AG09319 (cell line): ENCODE results near the gene SUMF1.
"Not testable (repeated sequence)": the region's sequence is repeated elsewhere in the genome, so short reads cannot be mapped to it uniquely, and the experiment has no call there.

Experiments
- DNase-seq: peaks from one replicate; pipeline ENCODE4 v3.0.0-alpha.2; 2010; ENCODE audit warnings: low read depth; ENCODE audit errors: extremely low read depth
- CTCF ChIP-seq: IDR thresholded peaks from 2 replicates; pipeline ENCODE4 v1.5.1; 2011; ENCODE audit warnings: low read depth, mild to moderate bottlenecking, inconsistent platforms, low read length, moderate library complexity

The SUMF1 gene

DNA sequence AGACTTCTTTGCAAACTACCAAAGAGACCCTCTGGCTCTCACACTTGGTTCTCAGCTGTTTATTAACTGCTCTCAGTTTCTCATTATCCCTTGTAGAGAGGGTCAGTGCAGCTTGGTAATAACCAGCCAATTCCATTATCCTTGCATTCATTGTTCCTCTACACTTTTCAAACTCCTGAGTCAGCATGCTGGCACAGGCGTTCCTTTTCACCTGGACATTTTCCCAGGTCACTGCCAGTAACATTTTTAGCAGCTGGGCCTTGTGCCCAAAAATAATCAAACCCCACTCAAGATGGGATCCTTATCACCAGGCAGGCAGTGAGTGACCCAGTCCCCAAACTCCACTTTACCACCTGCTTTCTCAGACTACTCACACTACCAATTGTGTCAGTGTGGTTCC, 4.8 kb upstream of the SUMF1 start:
- TF ChIP-seq CTCF, result no peak
- no peak for DNase-seq

- no peak for TF ChIP-seq CTCF
- no peak for DNase-seq
These were observed 426 bp upstream of the SUMF1 start for GRCh38 chr3:4467522-4467867.

- TF ChIP-seq CTCF, result no peak
- no peak for DNase-seq
These were observed 2.5 kb downstream of the SUMF1 start for GRCh38 chr3:4464576-4464975.

DNA sequence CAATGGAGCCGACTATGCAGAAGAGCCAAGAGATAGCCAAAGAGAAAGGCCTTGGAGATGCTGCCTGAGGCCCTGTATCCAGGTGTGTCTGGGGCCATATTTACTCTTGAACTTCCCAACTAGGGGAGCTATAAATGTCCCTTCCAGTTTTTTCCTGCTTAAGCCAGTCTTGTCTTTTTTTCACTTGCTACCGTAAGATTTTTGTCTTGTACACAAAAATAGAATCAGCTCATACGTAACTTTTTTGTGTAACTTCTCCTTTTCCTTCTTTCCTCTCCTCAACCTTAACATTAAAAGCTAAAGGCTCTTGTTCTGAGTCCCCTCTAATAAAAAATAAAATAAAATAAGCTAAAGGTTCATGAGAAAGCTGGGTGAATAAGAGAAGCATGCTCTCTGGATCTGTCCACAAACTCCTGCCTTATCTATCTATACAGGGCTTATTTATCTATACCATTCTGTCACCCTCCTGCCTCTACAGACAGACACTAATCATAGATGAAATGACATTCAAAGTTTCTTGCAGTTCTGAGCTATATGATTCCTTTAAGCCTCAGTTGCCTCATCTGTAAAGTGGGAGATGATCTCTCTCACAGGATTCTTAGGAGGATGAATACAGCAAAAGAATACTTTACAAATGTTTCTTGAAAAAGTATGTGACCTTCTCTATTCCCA, 4.6 kb downstream of the SUMF1 start:
- no peak for DNase-seq
- no peak for TF ChIP-seq CTCF

GRCh38 chr3:4461468-4462090, 5.5 kb downstream of the SUMF1 start:
- no peak for TF ChIP-seq CTCF
- no peak for DNase-seq

DNA sequence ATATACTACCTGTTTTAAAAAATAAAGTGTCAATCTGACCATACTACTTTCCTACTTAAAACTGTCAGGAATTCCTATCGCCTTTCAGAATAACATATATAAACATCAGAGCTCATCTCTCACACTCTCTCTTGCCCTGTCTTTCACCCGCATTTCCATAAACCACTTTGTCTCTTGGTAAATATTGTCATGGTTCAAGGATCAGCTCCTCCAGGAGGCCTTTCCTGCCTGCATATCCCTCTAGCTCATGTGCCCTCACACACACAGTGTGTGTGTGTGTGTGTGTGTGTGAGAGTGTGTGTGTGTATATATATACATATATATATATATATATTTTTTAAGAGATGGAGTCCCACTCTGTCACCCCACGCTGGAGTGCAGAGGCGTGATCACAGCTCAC, 6.7 kb downstream of the SUMF1 start:
- TF ChIP-seq CTCF, result no peak
- no peak for DNase-seq

- TF ChIP-seq CTCF, result no peak
- DNase-seq, result no peak
These were observed 8.1 kb downstream of the SUMF1 start for GRCh38 chr3:4458961-4459360.

DNA sequence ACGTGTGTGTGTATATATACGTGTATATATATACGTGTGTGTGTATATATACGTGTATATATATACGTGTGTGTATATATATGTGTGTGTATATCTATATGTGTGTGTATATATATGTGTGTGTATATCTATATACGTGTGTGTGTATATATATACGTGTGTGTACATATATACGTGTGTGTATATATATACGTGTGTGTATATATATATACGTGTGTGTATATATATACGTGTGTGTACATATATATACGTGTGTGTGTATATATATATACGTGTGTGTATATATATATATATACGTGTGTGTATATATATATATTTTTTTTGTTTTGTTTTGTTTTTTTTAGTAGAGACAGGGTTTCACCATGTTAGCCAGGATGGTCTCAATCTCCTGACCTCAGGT, 10.3 kb downstream of the SUMF1 start:
- DNase-seq, result not testable (repeated sequence)
